ENCODE measurements around the gene RNF13.

Gene RNF13

GRCh38 chr3:149812606-149813366 lies at the start of gene RNF13:
Gene RNF13, plus strand, starts transcription at chr3:149813215. Its CDS starts 32,812 bp downstream, at chr3:149846027.
- DNase-seq (ENCODE audit: low read depth, low spot score), result peak; percentile 61
- H3K27ac ChIP-seq, result peak within 1 kb of the TSS; percentile 98

DNA sequence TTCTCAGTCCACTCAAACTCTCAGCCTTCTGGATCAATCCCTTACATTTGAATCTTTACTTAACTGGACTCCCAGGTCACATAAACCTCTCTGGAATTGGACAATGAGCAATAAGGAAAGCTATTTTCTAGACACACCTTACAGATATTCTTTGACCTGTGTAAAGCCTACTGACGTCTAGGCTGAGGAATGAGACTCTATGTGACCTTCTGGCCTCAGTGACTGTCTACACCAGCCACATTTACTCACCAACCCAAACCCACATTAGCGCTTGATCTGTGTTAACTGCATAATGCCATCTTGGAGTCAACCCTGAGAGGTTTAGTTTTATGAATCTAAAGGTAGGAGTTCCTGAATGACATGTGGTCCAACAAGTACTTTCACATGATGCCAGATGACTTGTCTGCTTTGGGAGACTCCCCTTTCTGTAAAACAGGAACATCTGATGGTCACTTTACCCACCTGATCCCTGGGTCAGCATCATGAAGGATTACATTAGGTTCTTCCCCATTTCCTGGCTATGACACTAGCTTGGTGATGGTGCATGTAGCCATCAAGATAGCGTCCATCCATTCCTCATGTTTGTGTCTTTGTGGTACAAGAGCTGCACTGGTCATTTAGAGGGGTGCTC lies 49.3 kb upstream of the RNF13 start:
- DNase-seq (ENCODE audit: low read depth, low spot score), result no peak
- no peak overlapping the region for H3K27ac ChIP-seq

DNA sequence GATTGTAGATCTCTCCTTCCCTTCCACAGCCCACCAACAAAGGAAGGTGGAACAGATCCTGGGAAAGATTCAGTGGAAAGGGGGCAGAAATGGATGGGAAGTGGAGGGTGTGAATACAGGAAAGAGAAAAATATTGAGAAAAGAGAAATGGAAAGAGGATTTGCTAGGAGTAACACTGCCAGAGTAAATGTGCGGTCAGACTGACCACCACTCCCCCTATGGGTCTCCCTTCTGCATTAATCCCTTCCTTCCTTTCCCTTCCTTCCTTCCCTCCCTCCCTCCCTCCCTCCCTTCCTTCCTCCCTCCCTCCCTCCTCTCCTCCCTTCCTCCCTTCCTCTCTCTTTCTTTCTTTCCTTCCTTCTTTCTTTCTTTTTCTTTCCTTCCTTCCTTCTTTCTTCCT lies 48.7 kb upstream of the RNF13 start:
- DNase-seq (ENCODE audit: low read depth, low spot score), result no peak
- H3K27ac ChIP-seq, result no peak overlapping the region

DNA sequence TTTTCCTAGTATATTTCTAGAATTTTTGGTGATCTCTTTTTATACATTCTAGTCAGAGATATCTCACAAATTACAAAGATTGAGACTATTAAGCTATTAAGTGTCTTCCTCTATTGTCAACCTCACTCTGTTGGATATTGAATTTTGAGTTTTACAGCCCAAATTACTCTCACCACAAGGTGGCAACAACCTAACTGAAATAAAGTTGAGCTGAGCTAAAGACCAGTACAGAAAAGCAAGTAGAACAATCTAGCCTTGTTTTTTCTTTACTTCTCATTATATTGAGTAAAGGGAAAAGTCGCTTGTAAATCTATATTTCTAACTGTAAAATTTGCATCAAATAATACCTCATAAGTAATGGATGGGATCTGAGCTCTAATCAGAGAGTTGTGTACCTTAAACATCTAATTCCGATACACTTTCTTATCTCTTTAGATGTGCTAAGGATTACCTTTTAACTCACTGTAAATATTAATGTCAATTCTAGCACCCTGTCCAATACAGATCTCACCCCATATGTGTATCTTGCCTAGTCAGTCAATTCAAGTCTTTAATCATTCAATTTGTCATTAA lies 47.2 kb upstream of the RNF13 start:
- no peak overlapping the region for H3K27ac ChIP-seq
- no peak for DNase-seq (ENCODE audit: low read depth, low spot score)

GRCh38 chr3:149767720-149768119 lies 45.3 kb upstream of the RNF13 start:
- H3K27ac ChIP-seq, result no peak overlapping the region
- DNase-seq (ENCODE audit: low read depth, low spot score), result no peak

DNA sequence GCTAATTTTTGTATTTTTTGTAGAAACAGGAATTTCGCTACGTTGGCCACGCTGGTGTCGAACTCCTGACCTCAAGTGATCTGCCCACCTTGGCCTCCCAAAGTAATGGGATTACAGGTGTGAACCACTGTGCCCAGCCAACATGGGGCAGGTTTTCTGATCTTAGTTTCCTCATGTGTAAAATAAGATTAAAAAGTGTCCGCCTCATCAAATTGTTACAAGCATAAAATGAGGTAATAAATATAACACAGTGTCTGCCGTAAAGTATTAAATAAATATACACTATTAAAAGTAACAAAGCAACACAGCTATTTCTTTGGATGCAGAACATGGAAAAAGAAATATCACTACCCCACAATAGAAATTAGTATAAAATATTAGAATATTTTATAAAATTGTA lies 44.3 kb upstream of the RNF13 start:
- no peak overlapping the region for H3K27ac ChIP-seq
- no peak for DNase-seq (ENCODE audit: low read depth, low spot score)

- no peak for DNase-seq (ENCODE audit: low read depth, low spot score)
- no peak overlapping the region for H3K27ac ChIP-seq
These were observed 42.8 kb upstream of the RNF13 start for GRCh38 chr3:149770246-149770645.

- DNase-seq (ENCODE audit: low read depth, low spot score), result no peak
- H3K27ac ChIP-seq, result no peak overlapping the region
These were observed 41.3 kb upstream of the RNF13 start for GRCh38 chr3:149771652-149772271.

DNA sequence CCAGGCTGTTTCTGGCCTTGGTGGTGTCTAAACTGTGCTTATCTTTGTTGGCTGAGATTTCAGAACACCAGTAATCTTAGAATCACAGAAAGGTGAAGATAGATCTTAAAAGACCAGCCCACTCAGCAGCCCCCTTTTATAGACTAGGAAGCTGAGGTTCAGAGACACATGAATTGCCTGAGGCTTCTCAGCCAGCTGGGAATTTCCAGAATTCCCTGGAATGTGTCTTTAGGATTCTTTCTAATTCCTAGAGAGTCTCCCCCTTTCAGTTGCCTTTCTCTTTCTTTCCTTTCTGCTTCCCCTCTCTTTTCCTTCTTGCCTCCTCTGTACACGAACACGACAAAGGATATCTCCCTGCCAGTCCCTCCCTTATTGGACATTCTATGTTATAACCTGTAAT lies 40.2 kb upstream of the RNF13 start:
- H3K27ac ChIP-seq, result no peak overlapping the region
- no peak for DNase-seq (ENCODE audit: low read depth, low spot score)

- H3K27ac ChIP-seq, result no peak overlapping the region
- no peak for DNase-seq (ENCODE audit: low read depth, low spot score)
These were observed 36.8 kb upstream of the RNF13 start for GRCh38 chr3:149776170-149776569.

- DNase-seq (ENCODE audit: low read depth, low spot score), result no peak
- no peak overlapping the region for H3K27ac ChIP-seq
These were observed 35.4 kb upstream of the RNF13 start for GRCh38 chr3:149777414-149778214.

GRCh38 chr3:149781211-149781610 lies 31.8 kb upstream of the RNF13 start:
- no peak for DNase-seq (ENCODE audit: low read depth, low spot score)
- H3K27ac ChIP-seq, result no peak overlapping the region

GRCh38 chr3:149781741-149782140 lies 31.3 kb upstream of the RNF13 start:
- no peak overlapping the region for H3K27ac ChIP-seq
- no peak for DNase-seq (ENCODE audit: low read depth, low spot score)

DNA sequence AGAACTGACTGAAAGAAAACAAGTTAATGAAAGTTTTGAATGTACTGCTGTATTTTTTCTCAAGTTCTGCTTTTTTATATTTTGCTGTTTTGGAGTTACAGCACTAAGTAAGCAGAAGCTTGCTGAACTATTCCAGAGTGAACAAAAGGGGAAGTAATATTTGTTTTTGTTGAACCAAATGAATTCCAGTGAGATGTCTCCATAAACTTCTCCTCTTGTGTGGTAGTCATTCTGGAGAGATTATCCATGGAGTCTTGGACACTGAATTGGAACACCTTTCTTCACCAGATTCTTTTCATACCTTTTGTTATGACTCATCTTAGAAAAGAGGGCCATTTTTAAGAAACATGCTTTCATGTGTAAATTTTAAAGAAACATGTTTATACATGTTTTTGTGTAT lies 29.4 kb upstream of the RNF13 start:
- H3K27ac ChIP-seq, result peak overlapping the region; percentile 71
- DNase-seq (ENCODE audit: low read depth, low spot score), result no peak

DNA sequence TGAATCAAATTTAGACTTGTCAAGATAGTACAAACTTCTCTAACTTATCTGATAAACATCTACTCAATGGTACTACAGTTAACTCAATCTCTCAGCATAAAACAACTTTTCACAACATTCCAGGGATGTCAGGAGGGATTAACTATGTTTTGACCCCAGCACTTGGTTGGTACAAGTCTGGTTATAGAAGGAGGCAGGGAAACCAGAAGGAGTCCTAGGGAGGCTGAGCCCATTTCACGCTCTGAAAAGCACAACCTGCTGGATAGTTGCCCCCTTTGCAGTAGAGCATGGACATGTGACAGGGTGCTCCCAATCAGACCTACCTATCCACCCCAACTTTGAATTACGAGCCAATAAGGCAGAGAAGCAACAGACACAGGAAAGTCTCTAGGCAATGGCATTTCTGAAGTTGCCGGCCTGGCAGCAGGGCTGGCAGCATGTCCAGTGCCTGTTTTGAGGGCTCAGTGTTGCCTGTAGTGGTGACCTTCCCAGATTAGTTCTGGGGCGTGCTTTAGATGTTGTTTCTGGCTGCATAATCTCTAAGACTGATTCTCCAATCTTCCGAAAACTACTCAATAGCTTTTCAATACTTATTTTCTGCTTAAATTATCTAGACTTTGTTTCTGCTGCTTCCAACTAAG lies 28.8 kb upstream of the RNF13 start:
- peak overlapping the region; percentile 71 for H3K27ac ChIP-seq
- DNase-seq (ENCODE audit: low read depth, low spot score), result no peak

- peak overlapping the region; percentile 59 for H3K27ac ChIP-seq
These were observed 22.7 kb upstream of the RNF13 start for GRCh38 chr3:149790268-149790667.

GRCh38 chr3:149790698-149791097 lies 22.3 kb upstream of the RNF13 start:
- peak overlapping the region; percentile 59 for H3K27ac ChIP-seq
- DNase-seq (ENCODE audit: low read depth, low spot score), result no peak

More at GRCh38 chr3:149790268-149790667, 22.7 kb upstream of the RNF13 start:
- DNase-seq (ENCODE audit: low read depth, low spot score), result no peak

GRCh38 chr3:149792452-149793270 lies 20.4 kb upstream of the RNF13 start, which contains the start of gene ANKUB1:
Gene ANKUB1, minus strand, starts transcription at chr3:149792554. Its CDS starts 188 bp downstream, at chr3:149792366.
- no peak for DNase-seq (ENCODE audit: low read depth, low spot score)
- peak within 1 kb of the TSS; percentile 45 for H3K27ac ChIP-seq

DNA sequence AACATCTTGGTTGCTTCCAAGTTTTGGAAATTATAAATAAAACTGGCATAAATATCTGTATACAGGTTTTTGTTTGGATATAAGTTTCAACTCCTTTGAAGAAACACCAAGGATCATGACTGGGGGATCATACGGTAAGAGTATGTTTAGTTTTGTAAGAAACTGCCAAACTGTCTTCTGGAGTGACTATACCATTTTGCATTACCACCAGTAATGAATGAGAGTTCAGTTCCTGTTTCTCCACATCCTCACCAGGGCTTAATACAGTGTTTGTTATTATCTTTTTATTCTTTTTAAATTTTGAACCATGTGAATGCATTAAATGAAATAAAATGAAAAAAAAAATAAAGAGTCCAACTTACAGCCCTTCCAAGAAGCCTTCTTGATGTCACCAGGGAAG lies 17.0 kb upstream of the RNF13 start:
- no peak for DNase-seq (ENCODE audit: low read depth, low spot score)

More for the DNA sequence above, 17.0 kb upstream of the RNF13 start:
- no peak overlapping the region for H3K27ac ChIP-seq
